ENCODE measurements around the gene SNX9. TPM values are rescaled to one million over a fixed set of nuclear protein-coding genes. Genes with fewer than 3 reads are reported as not detected.
A peak's percentile ranks its signal among the peaks of the same experiment; 100 is the strongest.
"Not testable (repeated sequence)": the region's sequence is repeated elsewhere in the genome, so short reads cannot be mapped to it uniquely, and the experiment has no call there.

Gene SNX9
- total RNA-seq, 1 donor from 2014 or later: 46.2 TPM

- DNase-seq (ENCODE audit: low spot score): no peak
Observed at GRCh38 chr6:157952861-157953351, 129.9 kb downstream of the SNX9 start.

- no peak for DNase-seq (ENCODE audit: low spot score)
Observed at GRCh38 chr6:157953580-157954091, 130.6 kb downstream of the SNX9 start.

- peak; percentile 60 for DNase-seq (ENCODE audit: low spot score)
Observed at GRCh38 chr6:157954150-157955117, 131.4 kb downstream of the SNX9 start.

GRCh38 chr6:157955675-157956074, 132.6 kb downstream of the SNX9 start:
- no peak for DNase-seq (ENCODE audit: low spot score)

GRCh38 chr6:157956171-157956730, 133.2 kb downstream of the SNX9 start:
- DNase-seq (ENCODE audit: low spot score): no peak

- no peak for DNase-seq (ENCODE audit: low spot score)
Observed at GRCh38 chr6:157959451-157960227, 136.6 kb downstream of the SNX9 start.

- DNase-seq (ENCODE audit: low spot score): no peak
Observed at GRCh38 chr6:157961153-157961831, 138.2 kb downstream of the SNX9 start.

GRCh38 chr6:157961832-157962575, 139.0 kb downstream of the SNX9 start:
- no peak for DNase-seq (ENCODE audit: low spot score)

GRCh38 chr6:157962601-157963302, 139.7 kb downstream of the SNX9 start:
- no peak for DNase-seq (ENCODE audit: low spot score)

- DNase-seq (ENCODE audit: low spot score): no peak
Observed at GRCh38 chr6:157964100-157964499, 141.1 kb downstream of the SNX9 start.

- no peak for DNase-seq (ENCODE audit: low spot score)
Observed at GRCh38 chr6:157965387-157965786, 142.3 kb downstream of the SNX9 start.

- DNase-seq (ENCODE audit: low spot score): no peak
Observed at GRCh38 chr6:157966589-157966977, 143.5 kb downstream of the SNX9 start.

- DNase-seq (ENCODE audit: low spot score): no peak
Observed at GRCh38 chr6:157967020-157967419, 144.0 kb downstream of the SNX9 start.

GRCh38 chr6:157967486-157967885, 144.4 kb downstream of the SNX9 start:
- no peak for DNase-seq (ENCODE audit: low spot score)

GRCh38 chr6:157972177-157972576, 149.1 kb downstream of the SNX9 start:
- DNase-seq (ENCODE audit: low spot score): not testable (repeated sequence)

GRCh38 chr6:157974341-157974894, 151.4 kb downstream of the SNX9 start:
- no peak for DNase-seq (ENCODE audit: low spot score)

GRCh38 chr6:157974967-157975366, 151.9 kb downstream of the SNX9 start:
- no peak for DNase-seq (ENCODE audit: low spot score)

GRCh38 chr6:157975456-157975855, 152.4 kb downstream of the SNX9 start:
- no peak for DNase-seq (ENCODE audit: low spot score)

GRCh38 chr6:157976345-157977175, 153.5 kb downstream of the SNX9 start:
- DNase-seq (ENCODE audit: low spot score): no peak

Measured in umbilical cord (tissue), 2 donors.